ENCODE data around the gene SMYD3.

GRCh38 chr1:246212013-246212412, 295.1 kb downstream of the SMYD3 start:
- TF ChIP-seq POLR2A (IDR thresholded peaks at IDR 0.05) (no peak), CTCF (IDR thresholded peaks at IDR 0.05) (no peak), EP300 (IDR thresholded peaks at IDR 0.05) (no peak)

Measured in gastroesophageal sphincter (tissue), 3 donors.